SK-MEL-5 (cell line): Measurements from ENCODE around the gene TMSB15C. TPM values are rescaled to one million over a fixed set of nuclear protein-coding genes. Genes with fewer than 3 reads are reported as not detected.
"Not testable (repeated sequence)": the region's sequence is repeated elsewhere in the genome, so short reads cannot be mapped to it uniquely, and the experiment has no call there.

Source experiments
- DNase-seq: peaks from one replicate; pipeline ENCODE4 v3.0.0-alpha.2; 2016; ENCODE audit warnings: low read depth, low spot score
- in situ Hi-C: cut with HindIII; loops from 2 replicates; pipeline ENCODE4 v1.10.0; 2016; ENCODE audit warnings: low sequenced_read_pairs, high pct_unique_total_duplicates, low pct_unique_long_range_greater_than_20kb
- polyA plus RNA-seq, 2 experiments: library from polyadenylated mRNA; depleted of rRNA; stranded (reverse); fragments of >200 nt; gene quantifications; 2 replicates each; pipeline ENCODE4 v1.2.3, GENCODE V29; 2015
- total RNA-seq: library from RNA; depleted of rRNA; stranded (reverse); fragments of >200 nt; shearing (Covaris generic); gene quantifications from 2 replicates; pipeline ENCODE4 v1.2.3, GENCODE V29; 2014; rRNA removed

TMSB15C gene
- total RNA-seq, result 0.24 and 0.98 TPM in 2 replicates
- 0.15 and 1.4 TPM in 2 replicates for polyA plus RNA-seq (2015; cell fraction: cytosol; rRNA removed)
- 0.77 and 1.5 TPM in 2 replicates for polyA plus RNA-seq (2015; cell fraction: nucleus; rRNA removed)

GRCh38 chrX:104075778-104076445 lies at the start of gene TMSB15C:
TSS of gene TMSB15C (minus strand) at chrX:104076236.
- in situ Hi-C loops, DNase-seq: not testable (repeated sequence)

- in situ Hi-C loops, result no loop called here
- no peak for DNase-seq
Observed at GRCh38 chrX:104122829-104123228, 46.8 kb upstream of the TMSB15C start.

GRCh38 chrX:104118765-104119164 lies 42.7 kb upstream of the TMSB15C start:
- DNase-seq, result no peak
- in situ Hi-C loops, result no loop called here

GRCh38 chrX:104117759-104118158 lies 41.7 kb upstream of the TMSB15C start:
- DNase-seq, result no peak
- in situ Hi-C loops, result no loop called here

- DNase-seq, result peak; percentile 47
Observed at GRCh38 chrX:104113222-104113965, 37.4 kb upstream of the TMSB15C start.

GRCh38 chrX:104112326-104112951 lies 36.4 kb upstream of the TMSB15C start, which contains the start of gene ZCCHC18:
TSS of gene ZCCHC18 (plus strand) at chrX:104112523. CDS start at chrX:104114112, 1,589 bp downstream.
- in situ Hi-C loops, result no loop called here
- peak; percentile 13 for DNase-seq

More at GRCh38 chrX:104113222-104113965, 37.4 kb upstream of the TMSB15C start:
- in situ Hi-C loops, result no loop called here

GRCh38 chrX:104110491-104111240 lies 34.6 kb upstream of the TMSB15C start:
- in situ Hi-C loops, result not testable (repeated sequence)

GRCh38 chrX:104108955-104109354 lies 32.9 kb upstream of the TMSB15C start:
- in situ Hi-C loops, result no loop called here
- no peak for DNase-seq

More at GRCh38 chrX:104110491-104111240, 34.6 kb upstream of the TMSB15C start:
- not testable (repeated sequence) for DNase-seq

GRCh38 chrX:104105330-104106262 lies 29.6 kb upstream of the TMSB15C start:
- in situ Hi-C loops, result no loop called here
- DNase-seq, result no peak

GRCh38 chrX:104104676-104105075 lies 28.6 kb upstream of the TMSB15C start:
- in situ Hi-C loops, result no loop called here
- DNase-seq, result no peak

GRCh38 chrX:104098919-104099318 lies 22.9 kb upstream of the TMSB15C start:
- in situ Hi-C loops, result no loop called here
- no peak for DNase-seq

- peak; percentile 74 for DNase-seq
Observed at GRCh38 chrX:104098151-104098808, 22.2 kb upstream of the TMSB15C start.

GRCh38 chrX:104085919-104086318 lies 9.9 kb upstream of the TMSB15C start:
- no peak for DNase-seq
- in situ Hi-C loops, result no loop called here

More at GRCh38 chrX:104098151-104098808, 22.2 kb upstream of the TMSB15C start:
- in situ Hi-C loops, result no loop called here

GRCh38 chrX:104085477-104085876 lies 9.4 kb upstream of the TMSB15C start:
- in situ Hi-C loops, result no loop called here
- DNase-seq, result no peak

- in situ Hi-C loops, result no loop called here
- DNase-seq, result no peak
Observed at GRCh38 chrX:104084534-104085277, 8.7 kb upstream of the TMSB15C start.
